GM12878 (cell line): ENCODE measurements around the gene CARD11.

ENCODE experiments used
- ATF3 ChIP-seq: IDR thresholded peaks from 2 replicates; pipeline ENCODE4 v1.6.1; 2011; ENCODE audit warnings: low read depth, mild to moderate bottlenecking, low read length, moderate library complexity, borderline replicate concordance; ENCODE audit errors: extremely low read depth
- BCLAF1 ChIP-seq: fragments of 450-650 bp; IDR thresholded peaks from 2 replicates; pipeline ENCODE4 v1.6.1; 2017; ENCODE audit warnings: antibody characterized with exemption, mild to moderate bottlenecking, moderate library complexity
- BHLHE40 ChIP-seq, 2 experiments: fragments of 450-650 bp in 1 of 2; IDR thresholded peaks; 2 replicates each; pipeline ENCODE4 v1.6.1; 2011 to 2017; ENCODE audit warnings: low read depth in 2 of 2, borderline replicate concordance in 1 of 2, improper control_type of control experiment in 1 of 2, low read length in 1 of 2, mild to moderate bottlenecking in 1 of 2
- CEBPB ChIP-seq, 2 experiments: fragments of 150-350 bp in 1 of 2; IDR thresholded peaks; 2 replicates each; pipeline ENCODE4 v1.6.1; 2012 to 2014; ENCODE audit warnings: low read depth in 2 of 2, low read length in 2 of 2, borderline replicate concordance in 1 of 2, inconsistent platforms in 1 of 2
- CREB1 ChIP-seq: IDR thresholded peaks from 2 replicates; pipeline ENCODE4 v1.6.1; 2012; ENCODE audit warnings: low read depth, mild to moderate bottlenecking, inconsistent platforms
- CTCF ChIP-seq, 3 experiments: IDR thresholded peaks in 2 of 3; conservative IDR thresholded peaks in 1 of 3; 2 replicates each; pipeline ENCODE4 v1.5.1; 2011; ENCODE audit warnings: low read depth in 3 of 3, low read length in 3 of 3, mild to moderate bottlenecking in 3 of 3, control low read depth in 2 of 3, moderate library complexity in 2 of 3, inconsistent platforms in 1 of 3, mixed read lengths in 1 of 3; ENCODE audit not compliant: control insufficient read depth in 2 of 3, insufficient read depth in 1 of 3; ENCODE audit errors: extremely low read depth in 1 of 3
- MAX ChIP-seq: IDR thresholded peaks from 2 replicates; pipeline ENCODE4 v1.6.1; 2012; ENCODE audit warnings: low read depth, low read length, improper control_type of control experiment
- POLR2A ChIP-seq: IDR thresholded peaks from 2 replicates; pipeline ENCODE4 v1.6.1; 2011; ENCODE audit warnings: low read depth, mild to moderate bottlenecking, low read length
- POLR2AphosphoS2 ChIP-seq: IDR thresholded peaks from 2 replicates; pipeline ENCODE4 v1.6.1; 2011; ENCODE audit warnings: low read depth, mild to moderate bottlenecking, low read length, improper control_type of control experiment, moderate library complexity
- RELA ChIP-seq: fragments of 450-650 bp; IDR thresholded peaks from 2 replicates; pipeline ENCODE4 v1.8.0; 2014; ENCODE audit warnings: borderline replicate concordance; ENCODE audit not compliant: partially characterized antibody
- TARDBP ChIP-seq: IDR thresholded peaks from 2 replicates; pipeline ENCODE4 v1.6.1; 2016; ENCODE audit warnings: borderline replicate concordance
- WRNIP1 ChIP-seq: IDR thresholded peaks from 2 replicates; pipeline ENCODE4 v1.6.1; 2011; ENCODE audit warnings: low read depth, low read length, improper control_type of control experiment, borderline replicate concordance
- TF ChIP-seq, protein P1 (sequence below): IDR thresholded peaks from 2 replicates; pipeline ENCODE4 v1.6.1; 2011; ENCODE audit warnings: borderline replicate concordance, low read depth, mild to moderate bottlenecking, moderate library complexity, low read length; ENCODE audit not compliant: insufficient read depth, poor library complexity, severe bottlenecking

DNA sequence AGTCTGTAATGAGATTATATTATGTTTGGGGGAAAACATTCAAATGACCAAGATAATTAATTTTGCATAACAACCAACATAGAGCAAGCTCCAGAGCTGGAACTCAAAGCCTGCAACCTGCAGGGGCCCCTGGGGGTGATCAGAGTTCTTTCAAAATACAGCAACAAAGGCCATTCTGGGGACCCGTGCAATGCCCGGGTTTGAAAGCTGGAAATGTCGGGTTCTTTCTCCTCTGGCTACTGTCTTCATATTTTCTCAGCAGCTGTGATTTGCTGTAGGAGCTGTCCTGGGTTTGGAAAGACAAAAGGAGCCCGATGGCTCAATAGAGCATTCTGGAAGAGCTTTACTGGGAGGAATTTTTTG, 30.8 kb upstream of the CARD11 start:
- TF ChIP-seq POLR2A (no peak), CTCF (IDR thresholded peaks at IDR 0.05 in 2 of 3, conservative IDR thresholded peaks at IDR 0.05 in 1 of 3; ENCODE audit: control insufficient read depth in 2 of 3, extremely low read depth in 1 of 3, insufficient read depth in 1 of 3, low read depth in 3 of 3, low read length in 3 of 3) (no peak), ATF3 (no peak), CEBPB (IDR thresholded peaks at IDR 0.05; ENCODE audit: borderline replicate concordance in 1 of 2, low read depth in 2 of 2, low read length in 2 of 2) (no peak), BCLAF1 (no peak), BHLHE40 (IDR thresholded peaks at IDR 0.05; ENCODE audit: borderline replicate concordance in 1 of 2, low read depth in 2 of 2, low read length in 1 of 2) (no peak), CREB1 (no peak), POLR2AphosphoS2 (no peak), RELA (no peak), WRNIP1 (no peak), MAX (no peak), TARDBP (no peak)
- TF ChIP-seq, protein P1, sequence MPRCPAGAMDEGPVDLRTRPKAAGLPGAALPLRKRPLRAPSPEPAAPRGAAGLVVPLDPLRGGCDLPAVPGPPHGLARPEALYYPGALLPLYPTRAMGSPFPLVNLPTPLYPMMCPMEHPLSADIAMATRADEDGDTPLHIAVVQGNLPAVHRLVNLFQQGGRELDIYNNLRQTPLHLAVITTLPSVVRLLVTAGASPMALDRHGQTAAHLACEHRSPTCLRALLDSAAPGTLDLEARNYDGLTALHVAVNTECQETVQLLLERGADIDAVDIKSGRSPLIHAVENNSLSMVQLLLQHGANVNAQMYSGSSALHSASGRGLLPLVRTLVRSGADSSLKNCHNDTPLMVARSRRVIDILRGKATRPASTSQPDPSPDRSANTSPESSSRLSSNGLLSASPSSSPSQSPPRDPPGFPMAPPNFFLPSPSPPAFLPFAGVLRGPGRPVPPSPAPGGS: no peak
